Uterus (tissue), 4 donors: ENCODE results near the gene DEPDC4. TPM values are rescaled to one million over a fixed set of nuclear protein-coding genes. Genes with fewer than 3 reads are reported as not detected.
A peak's percentile ranks its signal among the peaks of the same experiment; 100 is the strongest.
"Not testable (repeated sequence)": the region's sequence is repeated elsewhere in the genome, so short reads cannot be mapped to it uniquely, and the experiment has no call there.

ENCODE experiments used
- DNase-seq, 2 donors: peaks; one replicate each; pipeline ENCODE4 v3.0.0-alpha.2; 2019 to 2020
- H3K27ac ChIP-seq, 2 donors: fragments of 200-600 bp; sonication (generic); 1 replicate in 1 of 2; 2 replicates in 1 of 2; pipeline ENCODE4 v1.5.1; 2016 to 2018
- H3K27me3 ChIP-seq, 2 donors: fragments of 200-600 bp; sonication (generic); one replicate each; pipeline ENCODE4 v1.5.1; 2018 to 2019; ENCODE audit warnings: control low read depth in 1 of 2
- H3K36me3 ChIP-seq, 2 donors: fragments of 200-600 bp; sonication (generic); one replicate each; pipeline ENCODE4 v1.5.1; 2019; ENCODE audit warnings: control low read depth in 1 of 2
- H3K4me1 ChIP-seq, 2 donors: fragments of 200-600 bp; sonication (generic); one replicate each; pipeline ENCODE4 v1.5.1; 2018 to 2019; ENCODE audit warnings: control low read depth in 1 of 2
- H3K4me3 ChIP-seq, 2 donors: fragments of 200-600 bp; sonication (generic); 1 replicate in 1 of 2; 2 replicates in 1 of 2; pipeline ENCODE4 v1.5.1; 2018 to 2019; ENCODE audit warnings: mild to moderate bottlenecking in 1 of 2
- H3K9me3 ChIP-seq, 2 donors: fragments of 200-600 bp; sonication (generic); one replicate each; pipeline ENCODE4 v1.5.1; 2019; ENCODE audit warnings: control low read depth in 1 of 2
- CTCF ChIP-seq, 4 experiments: fragments of 200-600 bp in 2 of 4; fragments of 450-650 bp in 2 of 4; sonication (generic) in 2 of 4; IDR thresholded peaks; one replicate each; pipeline ENCODE4 v1.5.1; 2016 to 2019; ENCODE audit warnings: antibody characterized with exemption in 4 of 4, mild to moderate bottlenecking in 2 of 4, moderate library complexity in 1 of 4
- POLR2A ChIP-seq, 2 donors: fragments of 450-650 bp; IDR thresholded peaks; one replicate each; pipeline ENCODE4 v1.6.1; 2016; ENCODE audit warnings: antibody characterized with exemption in 2 of 2, mild to moderate bottlenecking in 1 of 2, moderate library complexity in 1 of 2
- intact Hi-C: fragments of 100-400 bp; cut with DNase I; formaldehyde crosslinking; loops from one replicate; pipeline ENCODE4 v1.15.1; 2023; ENCODE audit warnings: low total_unique reads
- total RNA-seq, 4 donors: library from RNA; depleted of rRNA in 3 of 4; stranded (reverse); fragments of >200 nt in 3 of 4; gene quantifications; one replicate each; pipeline versions ENCODE4 v1.1.0 to v1.2.4, GENCODE V29; 2014 to 2023
- donor health status: DM: yes; HTN: yes; CAD: no.

The DEPDC4 gene
- 10 to 100 TPM in 1 of 4 donors, 1 to 10 TPM in 2, not detected in 1; 1.2 to 11.1 (median 1.6) TPM for total RNA-seq

- TF ChIP-seq POLR2A (IDR thresholded peaks at IDR 0.05) (peak; percentile 56 to 73), CTCF (IDR thresholded peaks at IDR 0.05) (peak in 1 of 4 experiments; percentile 5)
- Histone ChIP-seq H3K4me3 (peak within 1 kb of the TSS; percentile 59 to 93), H3K9me3 (no peaks in the 10 kb centered on the region), H3K36me3 (no peaks in the 10 kb centered on the region), H3K27me3 (no peaks in the 10 kb centered on the region), H3K27ac (peak within 1 kb of the TSS; percentile 95), H3K4me1 (no peaks in the 10 kb centered on the region)
- intact Hi-C loops, result no loop called here
- DNase-seq, result peak; percentile 95 to 97
Observed at GRCh38 chr12:100266835-100267602, at the start of gene DEPDC4, which contains the start of gene SCYL2. Gene DEPDC4 (minus strand): TSS chr12:100267079. CDS start chr12:100267076, 3 bp downstream. Gene SCYL2 (plus strand): TSS chr12:100267177. CDS start chr12:100282971, 15,794 bp downstream.

GRCh38 chr12:100311317-100311716, 44.4 kb upstream of the DEPDC4 start:
- H3K27ac ChIP-seq, result no peak overlapping the region
- DNase-seq, result no peak
- no peaks in the 10 kb centered on the region for H3K9me3 ChIP-seq
- no peaks in the 10 kb centered on the region for H3K36me3 ChIP-seq
- intact Hi-C loops, result no loop called here
- H3K4me1 ChIP-seq, result no peaks in the 10 kb centered on the region
- TF ChIP-seq POLR2A (IDR thresholded peaks at IDR 0.05), result no peak
- TF ChIP-seq CTCF (IDR thresholded peaks at IDR 0.05), result no peak
- no peak overlapping the region for H3K4me3 ChIP-seq
- no peaks in the 10 kb centered on the region for H3K27me3 ChIP-seq

DNA sequence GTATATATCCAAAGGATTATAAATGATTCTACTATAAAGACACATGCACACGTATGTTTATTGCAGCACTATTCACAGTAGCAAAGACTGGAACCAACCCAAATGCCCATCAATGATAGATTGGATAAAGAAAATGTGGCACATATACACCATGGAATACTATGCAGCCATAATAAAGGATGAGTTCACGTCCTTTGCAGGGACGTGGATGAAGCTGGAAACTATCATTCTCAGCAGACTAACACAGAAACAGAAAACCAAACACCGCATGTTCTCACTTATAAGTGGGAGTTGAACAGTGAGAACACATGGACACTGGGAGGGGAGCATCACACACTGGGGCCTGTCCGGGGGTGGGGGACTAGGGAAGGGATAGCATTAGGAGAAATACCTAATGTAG, 41.3 kb upstream of the DEPDC4 start:
- H3K27ac ChIP-seq, intact Hi-C loops, DNase-seq: not testable (repeated sequence)

DNA sequence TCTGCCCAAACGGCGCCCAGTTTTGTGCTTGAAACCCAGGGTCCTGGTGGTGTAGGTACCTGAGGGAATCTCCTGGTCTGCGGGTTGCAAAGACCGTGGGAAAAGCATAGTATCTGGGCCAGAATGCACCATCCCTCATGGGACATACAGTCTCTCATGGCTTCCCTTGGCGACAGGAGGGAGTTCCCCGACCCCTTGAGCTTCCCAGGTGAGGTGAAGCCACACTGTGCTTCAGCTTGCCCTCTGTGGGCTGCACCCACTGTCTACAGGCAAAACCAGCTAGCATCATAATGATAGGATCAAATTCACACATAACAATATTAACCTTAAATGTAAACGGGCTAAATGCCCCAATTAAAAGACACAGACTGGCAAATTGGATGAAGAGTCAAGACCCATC, 37.5 kb upstream of the DEPDC4 start:
- DNase-seq, H3K4me3 ChIP-seq, H3K27ac ChIP-seq, H3K27me3 ChIP-seq, H3K36me3 ChIP-seq, H3K9me3 ChIP-seq, intact Hi-C loops, H3K4me1 ChIP-seq: not testable (repeated sequence)

More for the DNA sequence above, 41.3 kb upstream of the DEPDC4 start:
- H3K4me3 ChIP-seq, H3K9me3 ChIP-seq, H3K4me1 ChIP-seq, H3K36me3 ChIP-seq, H3K27me3 ChIP-seq: not testable (repeated sequence)

- H3K4me3 ChIP-seq, result no peak overlapping the region
- H3K36me3 ChIP-seq, result no peaks in the 10 kb centered on the region
- no peaks in the 10 kb centered on the region for H3K9me3 ChIP-seq
- no peak for DNase-seq
- no peak for TF ChIP-seq CTCF (IDR thresholded peaks at IDR 0.05)
- TF ChIP-seq POLR2A (IDR thresholded peaks at IDR 0.05), result no peak
- no peaks in the 10 kb centered on the region for H3K27me3 ChIP-seq
- H3K4me1 ChIP-seq, result no peaks in the 10 kb centered on the region
- intact Hi-C loops, result no loop called here
- no peak overlapping the region for H3K27ac ChIP-seq
Observed at GRCh38 chr12:100303831-100304230, 37.0 kb upstream of the DEPDC4 start.

DNA sequence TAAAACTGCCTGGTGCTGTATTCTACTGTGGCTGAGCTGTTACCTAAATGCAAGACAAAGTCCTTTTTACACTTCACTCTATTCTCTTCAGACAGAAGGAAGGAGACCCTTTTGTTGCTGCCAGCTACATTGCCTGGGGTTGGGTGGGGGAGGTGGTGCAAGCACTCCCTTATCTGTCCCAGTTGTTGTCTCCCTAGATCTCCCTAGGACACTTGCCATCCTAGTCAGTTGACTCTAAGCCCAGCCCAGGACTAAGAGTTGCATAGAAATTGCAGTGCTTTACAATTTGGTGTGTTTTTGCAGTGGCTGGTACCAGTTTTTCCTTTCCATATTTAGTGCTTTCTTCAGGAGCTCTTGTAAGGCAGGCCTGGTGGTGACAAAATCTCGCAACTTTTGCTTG, 35.2 kb upstream of the DEPDC4 start:
- TF ChIP-seq POLR2A (IDR thresholded peaks at IDR 0.05) (no peak), CTCF (IDR thresholded peaks at IDR 0.05) (no peak)
- intact Hi-C loops, result no loop called here
- H3K36me3 ChIP-seq, result no peaks in the 10 kb centered on the region

More for the DNA sequence above, 35.2 kb upstream of the DEPDC4 start:
- Histone ChIP-seq H3K27me3 (no peaks in the 10 kb centered on the region), H3K9me3 (no peaks in the 10 kb centered on the region), H3K4me1 (no peaks in the 10 kb centered on the region), H3K4me3 (no peak overlapping the region), H3K27ac (no peak overlapping the region)
- no peak for DNase-seq
